OCI-LY3 (cell line): ENCODE results near the gene CRNN.

Source experiments
- H2AFZ ChIP-seq: fragments of 200-600, 300-600 bp; shearing (Covaris generic); 2 replicates; pipeline ENCODE4 v1.6.0; 2014; ENCODE audit warnings: antibody characterized with exemption, low read depth, low read length
- H3K27ac ChIP-seq: fragments of 200-600, 300-600 bp; sonication (generic); 2 replicates; pipeline ENCODE4 v1.5.1; 2014; ENCODE audit warnings: mild to moderate bottlenecking, low read length, moderate library complexity, mixed read lengths
- H3K27me3 ChIP-seq: fragments of 200-600, 300-600 bp; sonication (generic); 2 replicates; pipeline ENCODE4 v1.6.1; 2014; ENCODE audit warnings: low read depth, low read length, mixed read lengths
- H3K36me3 ChIP-seq: fragments of 200-600, 300-600 bp; sonication (generic); replicated peaks from 2 replicates; pipeline ENCODE3; 2014; ENCODE audit warnings: low read depth, low read length, mixed read lengths
- H3K4me1 ChIP-seq: fragments of 300-600, 200-600 bp; sonication (generic); 2 replicates; pipeline ENCODE4 v1.6.1; 2014; ENCODE audit warnings: low read length, mixed read lengths
- H3K4me2 ChIP-seq: fragments of 200-600, 300-600 bp; sonication (generic); 2 replicates; pipeline ENCODE4 v1.6.1; 2014; ENCODE audit warnings: low read length, mixed read lengths
- H3K4me3 ChIP-seq: fragments of 300-600, 200-600 bp; sonication (generic); 2 replicates; pipeline ENCODE4 v1.5.1; 2014; ENCODE audit warnings: antibody characterized with exemption, mild to moderate bottlenecking, low read length, moderate library complexity
- H3K79me2 ChIP-seq: fragments of 300-600, 200-600 bp; shearing (Covaris generic); 2 replicates; pipeline ENCODE4 v1.6.1; 2014; ENCODE audit warnings: mild to moderate bottlenecking, low read length, mixed read lengths
- H3K9ac ChIP-seq: fragments of 300-600, 200-600 bp; shearing (Covaris generic); 2 replicates; pipeline ENCODE4 v1.6.0; 2014; ENCODE audit warnings: mild to moderate bottlenecking, low read length, moderate library complexity
- H3K9me3 ChIP-seq: fragments of 200-600, 300-600 bp; shearing (Covaris generic); 2 replicates; pipeline ENCODE4 v1.6.1; 2014; ENCODE audit warnings: low read length, mixed read lengths; ENCODE audit not compliant: insufficient read depth
- H4K20me1 ChIP-seq: fragments of 200-600, 300-600 bp; sonication (generic); 2 replicates; pipeline ENCODE4 v1.6.1; 2016; ENCODE audit warnings: low read length, mixed read lengths; ENCODE audit not compliant: insufficient read depth
- EZH2phosphoT487 ChIP-seq: fragments of 200-600 bp; shearing (Covaris generic); IDR thresholded peaks from 2 replicates; pipeline ENCODE4 v1.6.1; 2018; ENCODE audit warnings: antibody characterized with exemption, mixed run types, low read depth
- TF ChIP-seq, protein P1 (sequence below): fragments of 200-600, 300-600 bp; sonication (generic); IDR thresholded peaks from 2 replicates; pipeline ENCODE4 v1.5.1; 2014; ENCODE audit warnings: antibody characterized with exemption, low read length, low read depth

CRNN gene

DNA sequence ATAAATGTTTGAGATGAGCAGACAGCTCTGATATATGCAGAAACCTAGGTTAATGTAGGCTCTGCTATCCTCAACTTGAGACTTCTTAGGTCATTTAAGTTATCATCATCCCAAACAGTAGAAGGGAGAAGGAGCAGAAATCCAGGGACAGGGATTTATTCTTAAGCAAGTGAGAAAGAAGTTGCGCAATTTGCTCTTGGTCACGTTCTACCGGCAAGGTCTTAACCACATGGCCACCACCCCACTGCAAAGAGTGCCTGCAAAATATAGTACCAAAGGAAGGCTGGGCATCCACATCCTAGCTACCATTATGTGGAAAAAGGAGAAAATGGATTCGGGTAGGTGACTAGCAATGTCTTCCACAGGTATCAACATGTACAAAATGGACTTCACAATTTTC lies 25.2 kb downstream of the CRNN start:
- H3K27me3 ChIP-seq: peaks cover 18% of the 10 kb centered on the region
- no peaks in the 10 kb centered on the region for H3K79me2 ChIP-seq
- H3K9me3 ChIP-seq: no peaks in the 10 kb centered on the region
- no peaks in the 10 kb centered on the region for H3K4me1 ChIP-seq
- H2AFZ ChIP-seq: no peak overlapping the region
- TF ChIP-seq EZH2phosphoT487: no peak
- TF ChIP-seq, protein P1, sequence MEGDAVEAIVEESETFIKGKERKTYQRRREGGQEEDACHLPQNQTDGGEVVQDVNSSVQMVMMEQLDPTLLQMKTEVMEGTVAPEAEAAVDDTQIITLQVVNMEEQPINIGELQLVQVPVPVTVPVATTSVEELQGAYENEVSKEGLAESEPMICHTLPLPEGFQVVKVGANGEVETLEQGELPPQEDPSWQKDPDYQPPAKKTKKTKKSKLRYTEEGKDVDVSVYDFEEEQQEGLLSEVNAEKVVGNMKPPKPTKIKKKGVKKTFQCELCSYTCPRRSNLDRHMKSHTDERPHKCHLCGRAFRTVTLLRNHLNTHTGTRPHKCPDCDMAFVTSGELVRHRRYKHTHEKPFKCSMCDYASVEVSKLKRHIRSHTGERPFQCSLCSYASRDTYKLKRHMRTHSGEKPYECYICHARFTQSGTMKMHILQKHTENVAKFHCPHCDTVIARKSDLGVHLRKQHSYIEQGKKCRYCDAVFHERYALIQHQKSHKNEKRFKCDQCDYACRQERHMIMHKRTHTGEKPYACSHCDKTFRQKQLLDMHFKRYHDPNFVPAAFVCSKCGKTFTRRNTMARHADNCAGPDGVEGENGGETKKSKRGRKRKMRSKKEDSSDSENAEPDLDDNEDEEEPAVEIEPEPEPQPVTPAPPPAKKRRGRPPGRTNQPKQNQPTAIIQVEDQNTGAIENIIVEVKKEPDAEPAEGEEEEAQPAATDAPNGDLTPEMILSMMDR: no peak
- no peaks in the 10 kb centered on the region for H4K20me1 ChIP-seq
- H3K27ac ChIP-seq: no peak overlapping the region
- no peaks in the 10 kb centered on the region for H3K36me3 ChIP-seq
- no peak overlapping the region for H3K4me3 ChIP-seq
- no peak overlapping the region for H3K9ac ChIP-seq
- no peak overlapping the region for H3K4me2 ChIP-seq

DNA sequence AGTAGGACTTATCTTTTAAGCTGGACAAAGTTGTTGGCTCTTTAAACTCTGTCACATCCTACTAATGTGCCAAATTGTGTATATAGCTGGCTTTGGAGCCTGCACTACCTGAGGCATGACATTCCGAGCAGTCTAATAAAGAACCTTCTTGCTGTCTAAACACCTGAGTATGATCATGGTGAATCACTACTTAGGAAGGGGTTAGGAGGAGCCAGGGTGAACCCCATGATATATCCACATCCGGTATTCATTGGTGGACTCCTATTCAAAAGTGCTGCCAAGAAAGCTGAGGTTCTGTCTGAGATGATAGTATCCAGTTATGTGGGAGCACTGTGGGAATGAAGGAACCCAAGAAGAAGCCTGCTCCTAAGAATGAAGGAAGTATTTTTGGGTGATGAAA lies 27.1 kb downstream of the CRNN start:
- H3K4me2 ChIP-seq: no peak overlapping the region
- no peaks in the 10 kb centered on the region for H3K79me2 ChIP-seq
- H3K36me3 ChIP-seq: no peaks in the 10 kb centered on the region
- H4K20me1 ChIP-seq: no peaks in the 10 kb centered on the region
- H3K4me1 ChIP-seq: no peaks in the 10 kb centered on the region
- no peak for TF ChIP-seq EZH2phosphoT487
- TF ChIP-seq, protein P1: no peak
- peaks cover 19% of the 10 kb centered on the region for H3K27me3 ChIP-seq
- no peak overlapping the region for H3K9ac ChIP-seq
- no peak overlapping the region for H2AFZ ChIP-seq
- H3K27ac ChIP-seq: no peak overlapping the region
- H3K4me3 ChIP-seq: no peak overlapping the region
- no peaks in the 10 kb centered on the region for H3K9me3 ChIP-seq

- Histone ChIP-seq H2AFZ (no peak overlapping the region), H3K27me3 (peaks cover 7% of the 10 kb centered on the region; the same call in 1 of the 2 replicates), H3K9me3 (no peaks in the 10 kb centered on the region), H3K27ac (no peak overlapping the region), H3K4me3 (no peak overlapping the region), H3K9ac (no peak overlapping the region), H3K79me2 (no peaks in the 10 kb centered on the region), H3K36me3 (no peaks in the 10 kb centered on the region), H3K4me2 (no peak overlapping the region), H3K4me1 (no peaks in the 10 kb centered on the region), H4K20me1 (no peaks in the 10 kb centered on the region)
- TF ChIP-seq EZH2phosphoT487: no peak
- TF ChIP-seq, protein P1: no peak
These were observed 33.1 kb downstream of the CRNN start for GRCh38 chr1:152380932-152381331.

GRCh38 chr1:152374451-152374850 lies 39.6 kb downstream of the CRNN start:
- no peaks in the 10 kb centered on the region for H3K36me3 ChIP-seq
- no peak overlapping the region for H3K4me2 ChIP-seq
- H3K9me3 ChIP-seq: 0 out of 2 replicates have a peak, but pooled peaks cover 2% of the 10 kb centered on the region
- H4K20me1 ChIP-seq: no peaks in the 10 kb centered on the region
- no peak overlapping the region for H2AFZ ChIP-seq
- peaks cover 12% of the 10 kb centered on the region for H3K27me3 ChIP-seq
- TF ChIP-seq, protein P1: no peak
- no peak for TF ChIP-seq EZH2phosphoT487
- H3K4me1 ChIP-seq: no peaks in the 10 kb centered on the region
- H3K79me2 ChIP-seq: no peaks in the 10 kb centered on the region
- no peak overlapping the region for H3K9ac ChIP-seq
- H3K27ac ChIP-seq: no peak overlapping the region
- H3K4me3 ChIP-seq: no peak overlapping the region
